HepG2 (cell line): ENCODE data around the gene NIP7. TPM values are rescaled to one million over a fixed set of nuclear protein-coding genes. Genes with fewer than 3 reads are reported as not detected.

ENCODE experiments used
- ATAC-seq: fragments of 200-7000 bp; cut with Tn5 transposase; 3 replicates; pipeline ENCODE4 v1.9.1; 2020; ENCODE audit warnings: mild to moderate bottlenecking, moderate library complexity
- BruUV-seq: library from RNA; stranded (reverse); fragments of 400-500 nt; replicated peaks from 2 replicates; lab custom pipeline; 2021; lab: Mats Ljungman, UMichigan
- CTCF ChIA-PET: fragments of 300-600 bp; formaldehyde crosslinking; extraction: SDS; loops from one replicate; lab custom pipeline; 2021; ENCODE audit warnings: low total read pairs, inconsistent platforms, low intra/inter-chr PET ratio; lab: Yijun Ruan, JAX
- POLR2A ChIA-PET: fragments of 350-600 bp; sonication (Branson Sonifier 250); formaldehyde crosslinking; loops from one replicate; lab custom pipeline; 2020; ENCODE audit warnings: antibody characterized with exemption, inconsistent platforms; lab: Yijun Ruan, JAX
- DNase-seq: peaks from one replicate; pipeline ENCODE4 v3.0.0-alpha.2; 2015; ENCODE audit warnings: low spot score
- FAIRE-seq: peaks from 3 replicates; lab custom pipeline; 2011; peaks lifted over from hg19 to GRCh38; lab: Jason Lieb, UNC
- H2AFZ ChIP-seq: one replicate; pipeline ENCODE4 v1.6.1; 2011; ENCODE audit warnings: low read length, inconsistent platforms
- H3K27ac ChIP-seq: fragments of 300-600 bp; 3 replicates; pipeline ENCODE4 v1.8.0; 2011; ENCODE audit warnings: mixed run types, mild to moderate bottlenecking, mixed read lengths, low read length, inconsistent platforms; ENCODE audit not compliant: insufficient read depth; ENCODE audit errors: extremely low read length
- H3K27me3 ChIP-seq, 2 experiments: fragments of 200-600 bp in 1 of 2; 2 replicates in 1 of 2; 3 replicates in 1 of 2; pipeline versions ENCODE4 v1.6.0 to v1.8.0; 2011; ENCODE audit warnings: low read length in 2 of 2, mild to moderate bottlenecking in 2 of 2, moderate library complexity in 2 of 2, inconsistent platforms in 1 of 2; ENCODE audit not compliant: insufficient read depth in 2 of 2, control insufficient read depth in 1 of 2
- H3K36me3 ChIP-seq, 2 experiments: fragments of 200-600 bp in 1 of 2; replicated peaks in 1 of 2; 2 replicates in 1 of 2; 3 replicates in 1 of 2; pipeline versions ENCODE4 v1.5.1 to v1.8.0; 2011; ENCODE audit warnings: low read length in 2 of 2, inconsistent platforms in 1 of 2; ENCODE audit not compliant: insufficient read depth in 2 of 2, control insufficient read depth in 1 of 2
- H3K4me1 ChIP-seq: 2 replicates; pipeline ENCODE4 v1.5.1; 2012; ENCODE audit warnings: low read length, inconsistent platforms; ENCODE audit not compliant: insufficient read depth
- H3K4me2 ChIP-seq: 2 replicates; pipeline ENCODE4 v1.6.0; 2011; ENCODE audit warnings: low read depth, low read length, inconsistent platforms
- H3K4me3 ChIP-seq, 3 experiments: fragments of 200-600 bp in 1 of 3; sonication (generic), shearing (Covaris generic) in 1 of 3; replicated peaks in 1 of 3; 2 replicates each; pipeline ENCODE4 v1.5.1; 2011 to 2016; ENCODE audit warnings: low read length in 3 of 3, inconsistent platforms in 2 of 3, low read depth in 2 of 3, mild to moderate bottlenecking in 2 of 3, control low read depth in 1 of 3, mixed read lengths in 1 of 3; ENCODE audit not compliant: insufficient read depth in 1 of 3
- H3K79me2 ChIP-seq: one replicate; pipeline ENCODE4 v1.6.1; 2011; ENCODE audit warnings: low read length, inconsistent platforms; ENCODE audit not compliant: insufficient read depth
- H3K9ac ChIP-seq: 2 replicates; pipeline ENCODE4 v1.6.0; 2011; ENCODE audit warnings: mild to moderate bottlenecking, low read depth, low read length, inconsistent platforms; ENCODE audit not compliant: insufficient read depth
- H3K9me3 ChIP-seq: 2 replicates; pipeline ENCODE4 v1.5.1; 2012; ENCODE audit warnings: mild to moderate bottlenecking, low read length
- H4K20me1 ChIP-seq: 2 replicates; pipeline ENCODE4 v1.6.0; 2011; ENCODE audit warnings: inconsistent platforms, mild to moderate bottlenecking, low read length, moderate library complexity; ENCODE audit not compliant: insufficient read depth
- FOSL1 ChIP-seq: sonication (generic); formaldehyde crosslinking; IDR thresholded peaks from 2 replicates; pipeline ENCODE4 v1.9.0; 2021; ENCODE audit warnings: missing genetic modification reagents, borderline replicate concordance
- NFKBIZ ChIP-seq: IDR thresholded peaks from 2 replicates; pipeline ENCODE4 v1.6.1; 2018; ENCODE audit warnings: missing genetic modification reagents, missing compliant biosample characterization
- RBM22 ChIP-seq: fragments of 200-400 bp; formaldehyde crosslinking; optimal IDR thresholded peaks from 2 replicates; pipeline ENCODE3; 2017; ENCODE audit warnings: mild to moderate bottlenecking, low read length, moderate library complexity
- SCMH1 ChIP-seq: sonication (generic); formaldehyde crosslinking; IDR thresholded peaks from 2 replicates; pipeline ENCODE4 v1.9.0; 2021; ENCODE audit warnings: missing genetic modification reagents, mild to moderate bottlenecking, borderline replicate concordance
- SETDB1 ChIP-seq: sonication (generic); formaldehyde crosslinking; IDR thresholded peaks from 2 replicates; pipeline ENCODE4 v1.5.1; 2020; ENCODE audit warnings: missing genetic modification reagents, mild to moderate bottlenecking, borderline replicate concordance
- YY1 ChIP-seq: IDR thresholded peaks from 2 replicates; pipeline ENCODE4 v1.6.1; 2011; ENCODE audit warnings: low read length, low read depth, moderate library complexity, mild to moderate bottlenecking; ENCODE audit not compliant: insufficient read depth, insufficient replicate concordance
- ZFP36L2 ChIP-seq: sonication (generic); formaldehyde crosslinking; IDR thresholded peaks from 2 replicates; pipeline ENCODE4 v1.4.0; 2020; ENCODE audit warnings: missing genetic modification reagents
- WGBS: methylation state at CpG from one replicate; pipeline ENCODE4 v1.1.6; 2017; ENCODE audit warnings: low lambda C conversion rate; 5-methylcytosine and 5-hydroxymethylcytosine counted together
- in situ Hi-C: cut with HindIII; loops from 2 replicates; pipeline ENCODE4 v1.10.0; 2017; ENCODE audit warnings: low pct_unique_long_range_greater_than_20kb; ENCODE audit not compliant: extremely low pct_ligation_motif_present
- intact Hi-C: fragments of 100-400 bp; cut with micrococcal nuclease; formaldehyde crosslinking; loops from one replicate; pipeline ENCODE4 v1.10.0; 2022; ENCODE audit not compliant: unreplicated experiment
- polyA plus RNA-seq, 8 experiments: library from polyadenylated mRNA; depleted of rRNA in 3 of 8; stranded (reverse) in 7 of 8; unstranded in 1 of 8; fragments of >200 nt; fragmentation: Illumina TruSeq in 4 of 8; extraction: Trizol in 4 of 8; gene quantifications; 2 replicates each; pipeline versions ENCODE4 v1.2.1 to v1.2.3, GENCODE V29; 2011 to 2016; ENCODE audit warnings: low read depth in 4 of 8, missing spikeins in 1 of 8, mixed read lengths in 1 of 8; ENCODE audit not compliant: insufficient read depth in 1 of 8
- total RNA-seq, 5 experiments: library from RNA; depleted of rRNA; stranded (reverse); fragments of >200 nt; fragmentation: Illumina TruSeq; extraction: Trizol; gene quantifications; 2 replicates each; pipeline ENCODE4 v1.2.3, GENCODE V29; 2016; ENCODE audit warnings: low read depth in 1 of 5
- TF ChIP-seq, protein P1 (sequence below): sonication (generic); formaldehyde crosslinking; IDR thresholded peaks from 2 replicates; pipeline ENCODE4 v1.5.1; 2020; ENCODE audit warnings: mild to moderate bottlenecking, missing genetic modification reagents, borderline replicate concordance
- TF ChIP-seq, protein P2 (sequence below): IDR thresholded peaks from 2 replicates; pipeline ENCODE4 v1.6.1; 2016

Gene NIP7
- total and polyA plus RNA-seq, 2 of the 13 experiments (the other 11 are each of a cell fraction or from before 2014, with no cell fraction given): 15.3 to 114 TPM

DNA sequence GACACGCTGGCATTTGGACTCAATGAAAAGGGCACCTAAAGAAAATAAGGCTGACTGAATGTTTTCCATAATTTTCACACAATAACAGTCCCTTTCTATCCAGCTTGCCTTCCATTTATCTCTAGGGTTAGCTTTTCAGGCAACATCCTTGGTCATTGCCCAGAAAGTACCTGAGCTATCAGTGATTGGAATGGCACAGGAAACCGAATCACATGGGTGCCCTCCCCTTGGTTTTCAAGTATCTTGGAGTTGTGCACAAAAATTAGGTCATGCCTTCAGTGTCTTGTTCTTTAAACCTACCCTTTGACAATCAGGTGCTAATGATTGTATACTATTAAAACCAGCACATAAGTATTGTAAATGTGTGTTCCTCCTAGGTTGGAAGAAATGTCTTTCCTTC, 31.7 kb upstream of the NIP7 start:
- no peak overlapping the region for H3K9ac ChIP-seq
- ATAC-seq (no peak), DNase-seq (no peak), FAIRE-seq (no peak)
- TF ChIP-seq, protein P1, sequence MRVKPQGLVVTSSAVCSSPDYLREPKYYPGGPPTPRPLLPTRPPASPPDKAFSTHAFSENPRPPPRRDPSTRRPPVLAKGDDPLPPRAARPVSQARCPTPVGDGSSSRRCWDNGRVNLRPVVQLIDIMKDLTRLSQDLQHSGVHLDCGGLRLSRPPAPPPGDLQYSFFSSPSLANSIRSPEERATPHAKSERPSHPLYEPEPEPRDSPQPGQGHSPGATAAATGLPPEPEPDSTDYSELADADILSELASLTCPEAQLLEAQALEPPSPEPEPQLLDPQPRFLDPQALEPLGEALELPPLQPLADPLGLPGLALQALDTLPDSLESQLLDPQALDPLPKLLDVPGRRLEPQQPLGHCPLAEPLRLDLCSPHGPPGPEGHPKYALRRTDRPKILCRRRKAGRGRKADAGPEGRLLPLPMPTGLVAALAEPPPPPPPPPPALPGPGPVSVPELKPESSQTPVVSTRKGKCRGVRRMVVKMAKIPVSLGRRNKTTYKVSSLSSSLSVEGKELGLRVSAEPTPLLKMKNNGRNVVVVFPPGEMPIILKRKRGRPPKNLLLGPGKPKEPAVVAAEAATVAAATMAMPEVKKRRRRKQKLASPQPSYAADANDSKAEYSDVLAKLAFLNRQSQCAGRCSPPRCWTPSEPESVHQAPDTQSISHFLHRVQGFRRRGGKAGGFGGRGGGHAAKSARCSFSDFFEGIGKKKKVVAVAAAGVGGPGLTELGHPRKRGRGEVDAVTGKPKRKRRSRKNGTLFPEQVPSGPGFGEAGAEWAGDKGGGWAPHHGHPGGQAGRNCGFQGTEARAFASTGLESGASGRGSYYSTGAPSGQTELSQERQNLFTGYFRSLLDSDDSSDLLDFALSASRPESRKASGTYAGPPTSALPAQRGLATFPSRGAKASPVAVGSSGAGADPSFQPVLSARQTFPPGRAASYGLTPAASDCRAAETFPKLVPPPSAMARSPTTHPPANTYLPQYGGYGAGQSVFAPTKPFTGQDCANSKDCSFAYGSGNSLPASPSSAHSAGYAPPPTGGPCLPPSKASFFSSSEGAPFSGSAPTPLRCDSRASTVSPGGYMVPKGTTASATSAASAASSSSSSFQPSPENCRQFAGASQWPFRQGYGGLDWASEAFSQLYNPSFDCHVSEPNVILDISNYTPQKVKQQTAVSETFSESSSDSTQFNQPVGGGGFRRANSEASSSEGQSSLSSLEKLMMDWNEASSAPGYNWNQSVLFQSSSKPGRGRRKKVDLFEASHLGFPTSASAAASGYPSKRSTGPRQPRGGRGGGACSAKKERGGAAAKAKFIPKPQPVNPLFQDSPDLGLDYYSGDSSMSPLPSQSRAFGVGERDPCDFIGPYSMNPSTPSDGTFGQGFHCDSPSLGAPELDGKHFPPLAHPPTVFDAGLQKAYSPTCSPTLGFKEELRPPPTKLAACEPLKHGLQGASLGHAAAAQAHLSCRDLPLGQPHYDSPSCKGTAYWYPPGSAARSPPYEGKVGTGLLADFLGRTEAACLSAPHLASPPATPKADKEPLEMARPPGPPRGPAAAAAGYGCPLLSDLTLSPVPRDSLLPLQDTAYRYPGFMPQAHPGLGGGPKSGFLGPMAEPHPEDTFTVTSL (CRISPR knock-in tag): no peak
- H3K27me3 ChIP-seq: no peaks in the 10 kb centered on the region
- POLR2A ChIA-PET: no interaction called here
- CTCF ChIA-PET: no interaction called here
- H3K79me2 ChIP-seq: peaks cover 8% of the 10 kb centered on the region
- H3K36me3 ChIP-seq: peaks cover 0 to 2% of the 10 kb centered on the region in 2 experiments; a peak in 2 of 5 replicates
- no peak overlapping the region for H3K4me3 ChIP-seq
- no peak overlapping the region for H3K27ac ChIP-seq
- 0 out of 2 replicates have a peak, but pooled peaks cover 4% of the 10 kb centered on the region for H4K20me1 ChIP-seq
- WGBS: 80% methylated on average over 2 of the region's 2 CpGs
- no TSS peak for BruUV-seq
- intact Hi-C loops (no loop called here), in situ Hi-C loops (no loop called here)
- no peak overlapping the region for H2AFZ ChIP-seq
- no peak overlapping the region for H3K4me2 ChIP-seq
- no peaks in the 10 kb centered on the region for H3K9me3 ChIP-seq
- peaks cover 17% of the 10 kb centered on the region for H3K4me1 ChIP-seq

DNA sequence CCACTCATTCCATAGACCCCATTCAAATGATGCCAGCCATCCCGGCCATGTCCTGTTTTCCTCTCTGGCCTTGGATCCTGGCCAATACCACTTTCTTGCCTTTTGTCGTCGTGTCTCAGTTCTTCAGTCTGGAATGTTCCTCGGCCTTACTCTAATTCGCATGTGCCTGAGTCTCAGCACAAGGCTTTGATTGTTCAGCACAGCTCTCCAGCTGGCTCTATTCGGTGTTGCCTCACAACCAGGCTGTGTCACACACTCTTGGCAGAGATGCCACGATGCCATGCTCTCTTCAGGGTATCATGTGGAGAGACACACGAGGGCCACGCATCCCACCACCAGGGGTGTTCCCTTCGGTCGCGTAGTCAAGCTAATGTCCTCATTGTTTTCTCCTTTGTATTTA, 30.3 kb upstream of the NIP7 start:
- H3K4me1 ChIP-seq: peaks cover 26% of the 10 kb centered on the region
- no peak overlapping the region for H3K4me2 ChIP-seq
- H3K79me2 ChIP-seq: peaks cover 17% of the 10 kb centered on the region
- H3K9me3 ChIP-seq: no peaks in the 10 kb centered on the region
- peaks cover 0 to 3% of the 10 kb centered on the region in 2 experiments; a peak in 2 of 5 replicates for H3K36me3 ChIP-seq
- H3K27ac ChIP-seq: no peak overlapping the region
- DNase-seq (no peak), ATAC-seq (no peak), FAIRE-seq (no peak)
- intact Hi-C loops (no loop called here), in situ Hi-C loops (no loop called here)
- H3K27me3 ChIP-seq: no peaks in the 10 kb centered on the region
- 95% methylated on average over 12 of the region's 12 CpGs for WGBS
- no TSS peak for BruUV-seq
- ChIA-PET POLR2A (no interaction called here), CTCF (no interaction called here)
- no peak overlapping the region for H3K4me3 ChIP-seq
- 0 out of 2 replicates have a peak, but pooled peaks cover 4% of the 10 kb centered on the region for H4K20me1 ChIP-seq
- H2AFZ ChIP-seq: no peak overlapping the region
- H3K9ac ChIP-seq: no peak overlapping the region
- TF ChIP-seq ZFP36L2 (CRISPR knock-in tag): no peak
- no peak for TF ChIP-seq SCMH1 (CRISPR knock-in tag)
- no peak for TF ChIP-seq YY1
- no peak for TF ChIP-seq NFKBIZ (CRISPR knock-in tag)
- TF ChIP-seq SETDB1 (CRISPR knock-in tag): no peak
- no peak for TF ChIP-seq FOSL1 (CRISPR knock-in tag)
- TF ChIP-seq, protein P2, sequence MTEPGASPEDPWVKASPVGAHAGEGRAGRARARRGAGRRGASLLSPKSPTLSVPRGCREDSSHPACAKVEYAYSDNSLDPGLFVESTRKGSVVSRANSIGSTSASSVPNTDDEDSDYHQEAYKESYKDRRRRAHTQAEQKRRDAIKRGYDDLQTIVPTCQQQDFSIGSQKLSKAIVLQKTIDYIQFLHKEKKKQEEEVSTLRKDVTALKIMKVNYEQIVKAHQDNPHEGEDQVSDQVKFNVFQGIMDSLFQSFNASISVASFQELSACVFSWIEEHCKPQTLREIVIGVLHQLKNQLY (CRISPR knock-in tag): no peak
- TF ChIP-seq RBM22: peak; percentile 34
